ENCODE results near the gene PSG6. TPM values are rescaled to one million over a fixed set of nuclear protein-coding genes. Genes with fewer than 3 reads are reported as not detected.
A peak's percentile ranks its signal among the peaks of the same experiment; 100 is the strongest.
"Not testable (repeated sequence)": the region's sequence is repeated elsewhere in the genome, so short reads cannot be mapped to it uniquely, and the experiment has no call there.

The PSG6 gene
- total RNA-seq = not detected

GRCh38 chr19:42917634-42918033 lies at the start of gene PSG6:
PSG6 (minus strand) TSS chr19:42917894; CDS start chr19:42917792, 102 bp downstream.
- DNase-seq, H3K36me3 ChIP-seq: not testable (repeated sequence)
- WGBS, 2 donors = 59 to 88% methylated on average over 1 of the region's 1 CpG

DNA sequence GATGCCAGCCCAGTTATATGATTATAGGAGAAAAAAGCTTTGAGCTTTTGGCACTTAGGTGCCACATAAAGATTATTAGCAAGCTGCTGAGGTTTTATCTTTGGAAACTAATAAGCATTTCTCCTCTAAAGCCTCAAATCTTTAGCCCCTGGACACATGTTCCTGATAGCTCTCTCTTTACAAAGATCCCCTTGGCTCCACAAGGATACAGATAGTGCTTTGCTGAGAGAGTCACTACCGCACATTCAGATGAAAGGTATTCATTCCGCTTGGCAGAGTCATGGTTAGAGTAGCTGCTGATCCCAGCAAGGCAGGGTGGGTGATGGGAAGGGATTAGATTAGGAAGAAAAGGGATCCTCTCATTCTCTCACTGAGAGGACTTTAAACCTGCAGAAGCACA lies 47.5 kb upstream of the PSG6 start:
- TF ChIP-seq POLR2A (IDR thresholded peaks at IDR 0.05) (no peak), CTCF (IDR thresholded peaks at IDR 0.05) (no peak)
- 87 to 94% methylated on average over 2 of the region's 2 CpGs for WGBS, 2 donors
- intact Hi-C loops (cut with DNase I) = no loop called here
- no peaks in the 10 kb centered on the region for H3K27me3 ChIP-seq
- H3K36me3 ChIP-seq = no peaks in the 10 kb centered on the region
- no peak for DNase-seq
- H3K4me1 ChIP-seq = no peaks in the 10 kb centered on the region
- H3K4me3 ChIP-seq (replicated peaks in 1 of 3) = no peak overlapping the region
- no peaks in the 10 kb centered on the region for H3K9me3 ChIP-seq
- H3K27ac ChIP-seq = no peak overlapping the region

More at GRCh38 chr19:42917634-42918033, at the start of gene PSG6:
- H3K9me3 ChIP-seq; intact Hi-C loops (cut with DNase I); H3K4me3 ChIP-seq (replicated peaks in 1 of 3); H3K27me3 ChIP-seq; H3K27ac ChIP-seq; H3K4me1 ChIP-seq: not testable (repeated sequence)

- Histone ChIP-seq H3K36me3 (no peaks in the 10 kb centered on the region), H3K4me3 (replicated peaks in 1 of 3) (no peak overlapping the region), H3K9me3 (no peaks in the 10 kb centered on the region), H3K4me1 (no peaks in the 10 kb centered on the region), H3K27me3 (no peaks in the 10 kb centered on the region), H3K27ac (no peak overlapping the region)
- intact Hi-C loops (cut with DNase I) = no loop called here
- TF ChIP-seq CTCF (IDR thresholded peaks at IDR 0.05) = no peak
- no peak for DNase-seq
- 86 to 91% methylated on average over 6 of the region's 6 CpGs for WGBS, 2 donors
Observed at GRCh38 chr19:42961119-42961518, 43.4 kb upstream of the PSG6 start.

- H3K27me3 ChIP-seq; H3K4me3 ChIP-seq (replicated peaks in 1 of 3); H3K9me3 ChIP-seq; H3K27ac ChIP-seq; DNase-seq; H3K36me3 ChIP-seq; intact Hi-C loops (cut with DNase I); H3K4me1 ChIP-seq: not testable (repeated sequence)
- WGBS, 2 donors = 68 to 82% methylated on average over 4 of the region's 4 CpGs
Observed at GRCh38 chr19:42952126-42952525, 34.4 kb upstream of the PSG6 start.

DNA sequence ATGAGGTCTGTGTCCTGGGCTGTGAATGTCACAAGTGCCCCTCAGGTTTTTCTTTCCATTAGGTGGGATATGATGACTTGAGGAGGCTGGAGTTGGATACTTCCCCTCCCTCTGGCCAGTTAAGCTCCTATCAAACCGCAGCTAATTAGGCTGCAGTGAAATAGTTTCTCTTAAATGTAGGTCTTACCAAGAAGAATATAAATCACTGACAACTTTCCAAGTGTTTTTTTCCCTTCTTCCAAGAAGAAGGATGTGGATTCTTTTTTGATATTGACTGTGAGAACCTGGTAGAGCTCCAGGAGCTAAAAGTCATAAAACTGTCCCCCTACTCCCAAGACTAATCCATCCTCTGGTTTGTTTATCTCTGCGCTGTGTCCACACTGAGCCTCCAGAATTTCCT lies 33.8 kb upstream of the PSG6 start:
- DNase-seq; H3K4me1 ChIP-seq; H3K27me3 ChIP-seq; H3K9me3 ChIP-seq; H3K36me3 ChIP-seq; intact Hi-C loops (cut with DNase I); H3K4me3 ChIP-seq (replicated peaks in 1 of 3); H3K27ac ChIP-seq: not testable (repeated sequence)
- WGBS, 2 donors = 82 to 83% methylated on average over 2 of the region's 2 CpGs

GRCh38 chr19:42942187-42942789 lies 24.6 kb upstream of the PSG6 start:
- peak in 1 of 6 experiments; percentile 15 for TF ChIP-seq CTCF (IDR thresholded peaks at IDR 0.05)
- TF ChIP-seq POLR2A (IDR thresholded peaks at IDR 0.05) = no peak
- H3K27ac ChIP-seq = no peak overlapping the region
- no peak overlapping the region for H3K4me3 ChIP-seq (replicated peaks in 1 of 3)
- H3K4me1 ChIP-seq = no peaks in the 10 kb centered on the region
- no peaks in the 10 kb centered on the region for H3K27me3 ChIP-seq
- intact Hi-C loops (cut with DNase I) = no loop called here
- WGBS, 2 donors = 33 to 38% methylated on average over 12 to 13 of the region's 13 CpGs
- no peaks in the 10 kb centered on the region for H3K36me3 ChIP-seq
- no peaks in the 10 kb centered on the region for H3K9me3 ChIP-seq
- no peak for DNase-seq

- 81 to 83% methylated on average over 3 of the region's 3 CpGs for WGBS, 2 donors
- DNase-seq; H3K4me3 ChIP-seq (replicated peaks in 1 of 3); H3K36me3 ChIP-seq; H3K27ac ChIP-seq; H3K27me3 ChIP-seq; H3K9me3 ChIP-seq; H3K4me1 ChIP-seq; intact Hi-C loops (cut with DNase I): not testable (repeated sequence)
Observed at GRCh38 chr19:42937107-42937506, 19.4 kb upstream of the PSG6 start, which contains the start of gene PSG7. PSG7 (minus strand) TSS chr19:42937207; CDS start chr19:42937076, 131 bp downstream.

GRCh38 chr19:42934726-42935125 lies 17.0 kb upstream of the PSG6 start:
- H3K36me3 ChIP-seq; H3K9me3 ChIP-seq; H3K27ac ChIP-seq; DNase-seq; intact Hi-C loops (cut with DNase I); H3K4me1 ChIP-seq; H3K27me3 ChIP-seq; H3K4me3 ChIP-seq (replicated peaks in 1 of 3): not testable (repeated sequence)

DNA sequence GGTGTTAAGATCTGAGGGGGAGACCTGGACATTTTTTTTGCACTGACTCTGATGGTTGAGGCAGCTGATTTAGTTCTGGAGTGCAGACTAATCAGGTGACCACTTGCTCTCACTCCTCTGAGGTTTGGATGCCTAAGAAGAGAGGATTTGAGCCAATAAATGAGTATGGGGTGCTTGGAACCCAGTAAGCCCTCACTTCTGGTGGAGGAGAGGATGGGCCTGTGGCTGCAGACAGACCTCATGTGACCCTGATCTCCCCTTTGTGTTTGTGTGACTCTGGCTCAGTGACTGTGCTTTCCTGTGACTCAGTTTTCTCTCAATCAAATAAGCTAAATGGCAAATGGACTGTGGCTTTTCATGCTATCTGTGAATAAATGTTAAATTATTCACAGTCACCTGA lies 16.5 kb upstream of the PSG6 start:
- H3K4me1 ChIP-seq; intact Hi-C loops (cut with DNase I); H3K27ac ChIP-seq; DNase-seq; H3K36me3 ChIP-seq; H3K9me3 ChIP-seq; H3K4me3 ChIP-seq (replicated peaks in 1 of 3); H3K27me3 ChIP-seq: not testable (repeated sequence)

GRCh38 chr19:42933412-42933811 lies 15.7 kb upstream of the PSG6 start:
- H3K36me3 ChIP-seq, DNase-seq: not testable (repeated sequence)
- WGBS, 2 donors = 72 to 75% methylated on average over 3 of the region's 3 CpGs

More at GRCh38 chr19:42933412-42933811, 15.7 kb upstream of the PSG6 start:
- intact Hi-C loops (cut with DNase I); H3K4me3 ChIP-seq (replicated peaks in 1 of 3); H3K9me3 ChIP-seq; H3K4me1 ChIP-seq; H3K27me3 ChIP-seq; H3K27ac ChIP-seq: not testable (repeated sequence)

Data from thyroid gland (tissue), 4 donors.